Keratinocyte (primary cell): Measurements from ENCODE around the gene PTCSC3. TPM values are rescaled to one million over a fixed set of nuclear protein-coding genes. Genes with fewer than 3 reads are reported as not detected.
A peak's percentile ranks its signal among the peaks of the same experiment; 100 is the strongest.

Source experiments
- DNase-seq: peaks from one replicate; pipeline ENCODE4 v3.0.0-alpha.2; 2011; ENCODE audit warnings: low read depth, missing footprints, low spot score
- FAIRE-seq: peaks from 2 replicates; lab custom pipeline; 2011; peaks lifted over from hg19 to GRCh38; lab: Jason Lieb, UNC
- H2AFZ ChIP-seq: 2 replicates; pipeline ENCODE4 v1.6.0; 2012; ENCODE audit warnings: low read length, control low read depth, inconsistent platforms; ENCODE audit not compliant: control insufficient read depth
- H3K27ac ChIP-seq: 2 replicates; pipeline ENCODE4 v1.5.1; 2011; ENCODE audit warnings: low read length; ENCODE audit not compliant: control insufficient read depth, insufficient read depth
- H3K27me3 ChIP-seq: 3 replicates; pipeline ENCODE4 v1.6.0; 2011; ENCODE audit warnings: low read length; ENCODE audit not compliant: control insufficient read depth, insufficient read depth; ENCODE audit errors: extremely low read depth
- H3K36me3 ChIP-seq, 2 experiments: 2 replicates in 1 of 2; 3 replicates in 1 of 2; pipeline ENCODE4 v1.5.1; 2011; ENCODE audit warnings: low read length in 2 of 2, mild to moderate bottlenecking in 1 of 2; ENCODE audit not compliant: control insufficient read depth in 2 of 2, insufficient read depth in 2 of 2; ENCODE audit errors: extremely low read depth in 1 of 2
- H3K4me1 ChIP-seq: 3 replicates; pipeline ENCODE4 v1.5.1; 2011; ENCODE audit warnings: low read length; ENCODE audit not compliant: control insufficient read depth, insufficient read depth; ENCODE audit errors: extremely low read depth
- H3K4me2 ChIP-seq: 3 replicates; pipeline ENCODE4 v1.6.0; 2011; ENCODE audit warnings: low read depth, low read length; ENCODE audit not compliant: control insufficient read depth, insufficient read depth; ENCODE audit errors: extremely low read depth
- H3K4me3 ChIP-seq, 3 experiments: fragments of 200-600 bp in 1 of 3; sonication (generic) in 1 of 3; 2 replicates in 2 of 3; 3 replicates in 1 of 3; pipeline ENCODE4 v1.5.1; 2011 to 2016; ENCODE audit warnings: low read length in 3 of 3, mild to moderate bottlenecking in 3 of 3, control low read depth in 2 of 3, inconsistent platforms in 1 of 3, low read depth in 1 of 3, mixed read lengths in 1 of 3, mixed run types in 1 of 3, moderate library complexity in 1 of 3; ENCODE audit not compliant: control insufficient read depth in 2 of 3, insufficient read depth in 2 of 3; ENCODE audit errors: extremely low read depth in 1 of 3
- H3K79me2 ChIP-seq: 2 replicates; pipeline ENCODE4 v1.6.0; 2012; ENCODE audit warnings: low read length; ENCODE audit not compliant: control insufficient read depth, insufficient read depth
- H3K9ac ChIP-seq: 3 replicates; pipeline ENCODE4 v1.6.0; 2011; ENCODE audit warnings: low read length; ENCODE audit not compliant: control insufficient read depth, insufficient read depth; ENCODE audit errors: extremely low read depth
- H3K9me1 ChIP-seq: 3 replicates; pipeline ENCODE4 v1.6.0; 2011; ENCODE audit warnings: low read length; ENCODE audit not compliant: control insufficient read depth, insufficient read depth; ENCODE audit errors: extremely low read depth
- H3K9me3 ChIP-seq: 2 replicates; pipeline ENCODE4 v1.5.1; 2012; ENCODE audit warnings: low read depth, low read length; ENCODE audit not compliant: control insufficient read depth
- H4K20me1 ChIP-seq: 3 replicates; pipeline ENCODE4 v1.6.0; 2011; ENCODE audit warnings: low read length; ENCODE audit not compliant: control insufficient read depth, insufficient read depth; ENCODE audit errors: extremely low read depth
- EZH2 ChIP-seq: IDR thresholded peaks from one replicate; pipeline ENCODE4 v1.6.1; 2012; ENCODE audit warnings: inconsistent platforms, mild to moderate bottlenecking, low read length, moderate library complexity
- dilution Hi-C: fragments of 300-500 bp; cut with MboI; formaldehyde crosslinking; loops from one replicate; pipeline ENCODE4 v1.7.0; 2020; ENCODE audit warnings: low sequenced_read_pairs; ENCODE audit not compliant: extremely low pct_ligation_motif_present
- polyA plus RNA-seq, 5 experiments: library from polyadenylated mRNA; depleted of rRNA in 3 of 5; stranded (reverse) in 3 of 5; stranded (forward) in 1 of 5; unstranded in 1 of 5; fragments of >200 nt; gene quantifications; 1 replicate in 1 of 5; 2 replicates in 3 of 5; 3 replicates in 1 of 5; pipeline versions ENCODE4 v1.2.1 to v1.2.3, GENCODE V29; 2011 to 2012; ENCODE audit warnings: missing spikeins in 2 of 5, low read depth in 1 of 5, low replicate concordance in 1 of 5
- TF ChIP-seq, protein P1 (sequence below), 3 experiments: IDR thresholded peaks in 1 of 3; conservative IDR thresholded peaks in 1 of 3; optimal IDR thresholded peaks in 1 of 3; 2 replicates in 2 of 3; 3 replicates in 1 of 3; pipeline versions ENCODE3 to v1.5.1; 2011; ENCODE audit warnings: low read length in 3 of 3, mild to moderate bottlenecking in 3 of 3, moderate library complexity in 2 of 3, control low read depth in 1 of 3, inconsistent platforms in 1 of 3; ENCODE audit not compliant: insufficient read depth in 2 of 3; ENCODE audit errors: extremely low read depth in 1 of 3

PTCSC3 gene
- polyA plus RNA-seq, 1 donor (not counting 4 experiments of a cell fraction or from before 2014, with no cell fraction given): not detected

DNA sequence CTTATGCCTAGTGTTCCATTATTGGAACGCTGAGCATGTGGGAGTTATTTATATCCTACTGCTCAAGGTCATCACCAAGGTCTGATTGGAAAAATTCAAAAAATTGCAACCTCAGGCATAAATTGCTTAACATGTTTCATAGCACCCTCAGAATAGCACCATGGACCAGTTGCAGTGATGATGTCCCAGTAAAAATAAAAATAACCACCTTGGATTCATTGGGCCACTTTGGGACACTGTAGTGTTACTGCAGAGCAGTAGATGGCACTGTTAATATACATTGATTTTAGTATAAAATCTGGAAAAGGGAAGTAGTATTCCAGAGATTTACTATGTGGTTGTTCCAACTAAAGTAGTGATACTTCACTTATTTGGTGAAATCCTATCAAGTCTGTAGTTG lies 31.0 kb upstream of the PTCSC3 start:
- no peak for FAIRE-seq

DNA sequence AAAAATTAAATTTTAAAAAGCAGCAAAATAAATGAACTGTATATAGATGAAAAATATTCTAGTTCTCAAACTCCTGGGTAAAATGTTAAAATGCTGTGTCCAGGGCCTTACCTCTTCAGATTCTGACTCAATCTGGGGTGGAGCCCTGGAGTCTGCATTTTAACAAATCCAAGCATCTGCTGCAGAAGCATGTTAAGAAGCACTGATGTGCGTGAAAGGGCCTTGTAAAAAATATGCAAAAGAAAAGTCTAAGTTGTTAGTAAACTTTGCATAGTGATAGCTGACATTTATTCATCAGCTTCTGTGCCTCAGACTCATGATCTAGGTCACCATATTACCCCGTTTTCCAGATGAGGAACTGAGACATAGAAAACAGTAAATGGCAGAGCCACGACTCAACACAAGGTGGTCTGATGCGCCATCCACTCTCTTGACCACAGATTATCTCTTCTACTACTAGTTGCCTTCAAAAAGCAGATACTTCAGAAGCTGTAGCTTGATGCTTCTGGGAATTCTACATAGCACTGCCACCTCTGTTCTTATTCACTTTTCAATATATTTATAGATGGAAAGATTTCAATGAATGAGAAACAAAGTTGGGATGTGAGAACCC lies 28.0 kb upstream of the PTCSC3 start:
- H3K9me3 ChIP-seq: no peaks in the 10 kb centered on the region
- no peak overlapping the region for H3K27ac ChIP-seq
- no peak for FAIRE-seq
- H3K36me3 ChIP-seq: no peaks in the 10 kb centered on the region
- no peak for DNase-seq
- no peaks in the 10 kb centered on the region for H3K27me3 ChIP-seq
- H3K4me1 ChIP-seq: no peaks in the 10 kb centered on the region
- no peak overlapping the region for H3K4me2 ChIP-seq
- no peak overlapping the region for H2AFZ ChIP-seq
- no peaks in the 10 kb centered on the region for H4K20me1 ChIP-seq
- no peaks in the 10 kb centered on the region for H3K79me2 ChIP-seq
- H3K4me3 ChIP-seq: no peak overlapping the region
- no peak overlapping the region for H3K9ac ChIP-seq
- H3K9me1 ChIP-seq: no peaks in the 10 kb centered on the region
- dilution Hi-C loops: no loop called here
- TF ChIP-seq, protein P1, sequence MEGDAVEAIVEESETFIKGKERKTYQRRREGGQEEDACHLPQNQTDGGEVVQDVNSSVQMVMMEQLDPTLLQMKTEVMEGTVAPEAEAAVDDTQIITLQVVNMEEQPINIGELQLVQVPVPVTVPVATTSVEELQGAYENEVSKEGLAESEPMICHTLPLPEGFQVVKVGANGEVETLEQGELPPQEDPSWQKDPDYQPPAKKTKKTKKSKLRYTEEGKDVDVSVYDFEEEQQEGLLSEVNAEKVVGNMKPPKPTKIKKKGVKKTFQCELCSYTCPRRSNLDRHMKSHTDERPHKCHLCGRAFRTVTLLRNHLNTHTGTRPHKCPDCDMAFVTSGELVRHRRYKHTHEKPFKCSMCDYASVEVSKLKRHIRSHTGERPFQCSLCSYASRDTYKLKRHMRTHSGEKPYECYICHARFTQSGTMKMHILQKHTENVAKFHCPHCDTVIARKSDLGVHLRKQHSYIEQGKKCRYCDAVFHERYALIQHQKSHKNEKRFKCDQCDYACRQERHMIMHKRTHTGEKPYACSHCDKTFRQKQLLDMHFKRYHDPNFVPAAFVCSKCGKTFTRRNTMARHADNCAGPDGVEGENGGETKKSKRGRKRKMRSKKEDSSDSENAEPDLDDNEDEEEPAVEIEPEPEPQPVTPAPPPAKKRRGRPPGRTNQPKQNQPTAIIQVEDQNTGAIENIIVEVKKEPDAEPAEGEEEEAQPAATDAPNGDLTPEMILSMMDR (optimal IDR thresholded peaks at IDR 0.05 in 1 of 3, IDR thresholded peaks at IDR 0.05 in 1 of 3, conservative IDR thresholded peaks at IDR 0.05 in 1 of 3; ENCODE audit: extremely low read depth in 1 of 3, insufficient read depth in 2 of 3, low read length in 3 of 3): no peak
- no peak for TF ChIP-seq EZH2

More for the DNA sequence above, 31.0 kb upstream of the PTCSC3 start:
- H2AFZ ChIP-seq: no peak overlapping the region
- dilution Hi-C loops: no loop called here
- DNase-seq: no peak
- H3K9ac ChIP-seq: no peak overlapping the region
- TF ChIP-seq, protein P1 (optimal IDR thresholded peaks at IDR 0.05 in 1 of 3, IDR thresholded peaks at IDR 0.05 in 1 of 3, conservative IDR thresholded peaks at IDR 0.05 in 1 of 3; ENCODE audit: extremely low read depth in 1 of 3, insufficient read depth in 2 of 3, low read length in 3 of 3): peak in 1 of 3 experiments; percentile 22
- no peak for TF ChIP-seq EZH2
- no peaks in the 10 kb centered on the region for H3K79me2 ChIP-seq
- no peaks in the 10 kb centered on the region for H3K9me3 ChIP-seq
- no peak overlapping the region for H3K4me2 ChIP-seq
- H3K36me3 ChIP-seq: no peaks in the 10 kb centered on the region
- H4K20me1 ChIP-seq: no peaks in the 10 kb centered on the region
- no peak overlapping the region for H3K4me3 ChIP-seq
- no peaks in the 10 kb centered on the region for H3K27me3 ChIP-seq
- no peak overlapping the region for H3K27ac ChIP-seq
- no peaks in the 10 kb centered on the region for H3K4me1 ChIP-seq
- no peaks in the 10 kb centered on the region for H3K9me1 ChIP-seq
